ENCODE results near the gene RCC2. TPM values are rescaled to one million over a fixed set of nuclear protein-coding genes. Genes with fewer than 3 reads are reported as not detected.

Gene RCC2
- total RNA-seq, 1 donor from 2014 or later = 57.2 TPM

DNA sequence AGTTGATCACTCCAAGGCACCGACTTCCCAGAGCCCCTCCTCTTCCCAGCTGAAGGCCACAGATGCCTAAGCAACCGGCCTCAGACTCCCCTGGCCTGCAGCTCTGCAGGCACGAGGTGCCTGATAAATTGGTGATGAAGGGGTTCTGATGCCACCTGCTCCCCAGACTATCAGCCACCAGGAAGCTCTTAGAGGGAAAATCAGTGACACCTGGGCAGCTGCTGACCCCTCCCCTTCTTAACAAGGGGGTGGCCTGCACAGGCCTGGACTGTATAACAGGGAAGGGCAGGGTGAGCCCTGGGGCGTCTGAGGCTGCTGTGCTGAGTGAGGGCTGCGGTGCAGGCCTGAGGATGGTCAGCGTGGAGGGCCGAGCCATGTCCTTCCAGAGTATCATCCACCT, 67.6 kb downstream of the RCC2 start, which contains the start of gene PADI6:
TSS of gene PADI6 (plus strand) at position 301 of the 400 bp plus-strand sequence. CDS start at position 351, 50 bp downstream.
- DNase-seq (ENCODE audit: low spot score in 2 of 2) = no peak
- H3K27ac ChIP-seq = no peak within 1 kb of the TSS
- intact Hi-C loops (cut with DNase I) = no loop called here
- no peaks in the 10 kb centered on the region for H3K36me3 ChIP-seq
- H3K27me3 ChIP-seq = no peaks in the 10 kb centered on the region
- TF ChIP-seq, protein P1, sequence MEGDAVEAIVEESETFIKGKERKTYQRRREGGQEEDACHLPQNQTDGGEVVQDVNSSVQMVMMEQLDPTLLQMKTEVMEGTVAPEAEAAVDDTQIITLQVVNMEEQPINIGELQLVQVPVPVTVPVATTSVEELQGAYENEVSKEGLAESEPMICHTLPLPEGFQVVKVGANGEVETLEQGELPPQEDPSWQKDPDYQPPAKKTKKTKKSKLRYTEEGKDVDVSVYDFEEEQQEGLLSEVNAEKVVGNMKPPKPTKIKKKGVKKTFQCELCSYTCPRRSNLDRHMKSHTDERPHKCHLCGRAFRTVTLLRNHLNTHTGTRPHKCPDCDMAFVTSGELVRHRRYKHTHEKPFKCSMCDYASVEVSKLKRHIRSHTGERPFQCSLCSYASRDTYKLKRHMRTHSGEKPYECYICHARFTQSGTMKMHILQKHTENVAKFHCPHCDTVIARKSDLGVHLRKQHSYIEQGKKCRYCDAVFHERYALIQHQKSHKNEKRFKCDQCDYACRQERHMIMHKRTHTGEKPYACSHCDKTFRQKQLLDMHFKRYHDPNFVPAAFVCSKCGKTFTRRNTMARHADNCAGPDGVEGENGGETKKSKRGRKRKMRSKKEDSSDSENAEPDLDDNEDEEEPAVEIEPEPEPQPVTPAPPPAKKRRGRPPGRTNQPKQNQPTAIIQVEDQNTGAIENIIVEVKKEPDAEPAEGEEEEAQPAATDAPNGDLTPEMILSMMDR (IDR thresholded peaks at IDR 0.05) = no peak
- no peaks in the 10 kb centered on the region for H3K9me3 ChIP-seq
- H3K4me3 ChIP-seq = no peak within 1 kb of the TSS
- no peaks in the 10 kb centered on the region for H3K4me1 ChIP-seq

GRCh38 chr1:17370618-17371017, 68.9 kb downstream of the RCC2 start:
- H3K36me3 ChIP-seq = no peaks in the 10 kb centered on the region
- intact Hi-C loops (cut with DNase I) = no loop called here
- H3K27me3 ChIP-seq = no peaks in the 10 kb centered on the region
- H3K9me3 ChIP-seq = no peaks in the 10 kb centered on the region
- DNase-seq (ENCODE audit: low spot score in 2 of 2) = no peak
- TF ChIP-seq, protein P1 (IDR thresholded peaks at IDR 0.05) = no peak
- H3K4me1 ChIP-seq = no peaks in the 10 kb centered on the region
- H3K27ac ChIP-seq = no peak overlapping the region
- H3K4me3 ChIP-seq = no peak overlapping the region

DNA sequence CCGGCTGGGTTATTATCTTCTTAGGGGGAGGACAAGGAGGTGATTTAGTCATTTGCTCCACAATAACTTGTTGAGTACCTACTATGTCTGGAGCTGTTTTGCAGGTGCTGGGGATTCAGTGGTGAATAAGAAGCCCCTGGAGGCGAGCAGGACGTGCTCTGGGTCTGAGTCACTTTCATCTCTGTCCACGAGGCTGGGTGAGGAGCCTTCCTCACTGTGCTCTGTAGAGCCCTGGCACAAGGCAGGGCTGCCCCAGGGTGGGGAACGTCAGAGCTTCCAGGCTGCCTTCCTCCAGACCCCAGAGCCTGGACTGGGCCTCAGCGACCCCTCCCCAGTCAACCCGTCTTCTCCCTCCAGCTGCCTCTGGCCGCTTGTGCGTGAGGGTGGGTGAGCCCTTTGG, 70.0 kb downstream of the RCC2 start:
- TF ChIP-seq, protein P1 (IDR thresholded peaks at IDR 0.05) = no peak
- intact Hi-C loops (cut with DNase I) = no loop called here
- no peak overlapping the region for H3K27ac ChIP-seq
- H3K9me3 ChIP-seq = peaks cover 0 to 1% of the 10 kb centered on the region in 2 donors
- no peaks in the 10 kb centered on the region for H3K27me3 ChIP-seq
- DNase-seq (ENCODE audit: low spot score in 2 of 2) = no peak
- no peaks in the 10 kb centered on the region for H3K4me1 ChIP-seq
- H3K36me3 ChIP-seq = no peaks in the 10 kb centered on the region
- H3K4me3 ChIP-seq = no peak overlapping the region

DNA sequence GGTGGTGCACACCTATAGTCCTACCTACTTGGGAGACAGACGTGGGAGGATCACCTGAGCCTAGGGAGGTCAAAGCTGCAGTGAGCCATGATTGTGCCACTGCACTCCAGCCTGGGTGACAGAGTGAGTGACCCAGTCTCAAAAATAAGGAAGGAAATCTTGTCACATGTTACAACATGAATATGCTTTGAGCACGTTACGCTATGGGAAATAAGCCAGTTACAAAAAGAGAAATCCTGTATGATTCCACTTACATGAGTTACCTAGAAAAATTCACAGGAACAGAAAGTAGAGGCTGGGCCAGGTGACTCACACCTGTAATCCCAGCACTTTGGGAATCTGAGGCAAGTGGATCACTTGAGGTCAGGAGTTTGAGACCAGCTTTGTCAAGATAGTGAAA, 74.2 kb downstream of the RCC2 start:
- Histone ChIP-seq H3K27ac (no peak overlapping the region), H3K36me3 (no peaks in the 10 kb centered on the region), H3K9me3 (peaks cover 0 to 3% of the 10 kb centered on the region in 2 donors), H3K4me3 (no peak overlapping the region), H3K4me1 (no peaks in the 10 kb centered on the region), H3K27me3 (no peaks in the 10 kb centered on the region)
- intact Hi-C loops (cut with DNase I) = no loop called here
- no peak for DNase-seq (ENCODE audit: low spot score in 2 of 2)
- TF ChIP-seq, protein P1 (IDR thresholded peaks at IDR 0.05) = no peak

- Histone ChIP-seq H3K27ac (no peak overlapping the region), H3K27me3 (no peaks in the 10 kb centered on the region), H3K4me3 (no peak overlapping the region), H3K36me3 (no peaks in the 10 kb centered on the region), H3K9me3 (peaks cover 0 to 3% of the 10 kb centered on the region in 2 donors), H3K4me1 (no peaks in the 10 kb centered on the region)
- intact Hi-C loops (cut with DNase I) = no loop called here
- TF ChIP-seq, protein P1 (IDR thresholded peaks at IDR 0.05) = no peak
- no peak for DNase-seq (ENCODE audit: low spot score in 2 of 2)
These were observed 75.7 kb downstream of the RCC2 start for GRCh38 chr1:17363771-17364170.

DNA sequence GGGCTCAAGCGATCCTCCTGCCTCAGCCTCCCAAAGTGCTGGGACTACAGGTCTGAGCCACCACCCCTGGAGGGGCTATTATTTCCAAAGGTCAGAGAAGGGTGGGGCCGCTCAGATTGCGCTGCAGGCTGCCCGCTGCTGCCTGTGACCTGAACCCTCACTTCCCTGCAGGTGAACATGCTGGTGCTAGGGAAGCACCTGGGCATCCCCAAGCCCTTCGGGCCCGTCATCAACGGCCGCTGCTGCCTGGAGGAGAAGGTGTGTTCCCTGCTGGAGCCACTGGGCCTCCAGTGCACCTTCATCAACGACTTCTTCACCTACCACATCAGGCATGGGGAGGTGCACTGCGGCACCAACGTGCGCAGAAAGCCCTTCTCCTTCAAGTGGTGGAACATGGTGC, 76.1 kb downstream of the RCC2 start:
- Histone ChIP-seq H3K36me3 (no peaks in the 10 kb centered on the region), H3K4me3 (no peak overlapping the region), H3K9me3 (peaks cover 0 to 3% of the 10 kb centered on the region in 2 donors), H3K27ac (no peak overlapping the region), H3K4me1 (no peaks in the 10 kb centered on the region), H3K27me3 (no peaks in the 10 kb centered on the region)
- no peak for DNase-seq (ENCODE audit: low spot score in 2 of 2)
- intact Hi-C loops (cut with DNase I) = no loop called here
- TF ChIP-seq, protein P1 (IDR thresholded peaks at IDR 0.05) = no peak
